Gastroesophageal sphincter (tissue), 4 donors: Measurements from ENCODE around the gene OARD1. TPM values are rescaled to one million over a fixed set of nuclear protein-coding genes. Genes with fewer than 3 reads are reported as not detected.

Source experiments
- ATAC-seq: fragments of 150-250 bp; one replicate; pipeline ENCODE4 v1.9.1; 2016; ENCODE audit warnings: mild to moderate bottlenecking, moderate library complexity
- H3K27ac ChIP-seq, 4 donors: fragments of 200-600 bp; sonication (generic) in 3 of 4; 1 replicate in 3 of 4; 2 replicates in 1 of 4; pipeline ENCODE4 v1.5.1; 2016 to 2019
- H3K27me3 ChIP-seq: fragments of 200-600 bp; sonication (generic); one replicate; pipeline ENCODE4 v1.5.1; 2019
- H3K36me3 ChIP-seq, 2 donors: fragments of 200-600 bp; sonication (generic); one replicate each; pipeline ENCODE4 v1.5.1; 2019; ENCODE audit warnings: control low read depth in 1 of 2
- H3K4me1 ChIP-seq, 3 donors: fragments of 200-600 bp; sonication (generic); 1 replicate in 2 of 3; 2 replicates in 1 of 3; pipeline ENCODE4 v1.5.1; 2016 to 2019; ENCODE audit warnings: control low read depth in 2 of 3
- H3K4me3 ChIP-seq, 2 donors: fragments of 200-600 bp; sonication (generic); one replicate each; pipeline ENCODE4 v1.5.1; 2019; ENCODE audit warnings: mild to moderate bottlenecking in 1 of 2, moderate library complexity in 1 of 2
- H3K9me3 ChIP-seq, 3 donors: fragments of 200-600 bp; sonication (generic); one replicate each; pipeline ENCODE4 v1.5.1; 2017 to 2019; ENCODE audit warnings: control low read depth in 2 of 3
- CTCF ChIP-seq, 4 experiments: fragments of 200-600 bp in 2 of 4; fragments of 450-650 bp in 2 of 4; sonication (generic) in 1 of 4; IDR thresholded peaks; one replicate each; pipeline ENCODE4 v1.5.1; 2017 to 2019; ENCODE audit warnings: antibody characterized with exemption in 4 of 4, mild to moderate bottlenecking in 2 of 4, moderate library complexity in 2 of 4
- EP300 ChIP-seq: sonication (generic); formaldehyde crosslinking; IDR thresholded peaks from one replicate; pipeline ENCODE4 v1.6.1; 2017; ENCODE audit warnings: antibody characterized with exemption, mild to moderate bottlenecking
- POLR2A ChIP-seq, 2 donors: fragments of 450-650 bp; IDR thresholded peaks; one replicate each; pipeline ENCODE4 v1.6.1; 2017; ENCODE audit warnings: antibody characterized with exemption in 2 of 2, mild to moderate bottlenecking in 2 of 2, moderate library complexity in 1 of 2
- POLR2AphosphoS5 ChIP-seq: sonication (generic); formaldehyde crosslinking; IDR thresholded peaks from one replicate; pipeline ENCODE4 v1.6.1; 2017; ENCODE audit warnings: antibody characterized with exemption
- WGBS, 2 donors: methylation state at CpG; one replicate each; pipeline ENCODE4 v1.1.5; 2018; ENCODE audit warnings: low coverage in 1 of 2; 5-methylcytosine and 5-hydroxymethylcytosine counted together
- total RNA-seq, 4 donors: library from RNA; depleted of rRNA; stranded (reverse); fragments of >200 nt; gene quantifications; one replicate each; pipeline ENCODE4 v1.1.0, GENCODE V29; 2016

OARD1 gene
- total RNA-seq, 4 donors from 2014 or later, result 9.2 to 23.8 (median 13.7) TPM

- 43 to 69% methylated on average over 5 of the region's 5 CpGs for WGBS, 2 donors
- H3K36me3 ChIP-seq, result no peaks in the 10 kb centered on the region
- TF ChIP-seq EP300 (no peak), CTCF (IDR thresholded peaks at IDR 0.05) (no peak)
- no peak for ATAC-seq
- no peak overlapping the region for H3K27ac ChIP-seq
- H3K4me3 ChIP-seq, result no peak overlapping the region
- H3K27me3 ChIP-seq, result no peaks in the 10 kb centered on the region
- peaks cover 0 to 39% (median 0%) of the 10 kb centered on the region in 3 donors for H3K4me1 ChIP-seq
- no peaks in the 10 kb centered on the region for H3K9me3 ChIP-seq
Observed at GRCh38 chr6:41051873-41052272, 20.3 kb downstream of the OARD1 start.

DNA sequence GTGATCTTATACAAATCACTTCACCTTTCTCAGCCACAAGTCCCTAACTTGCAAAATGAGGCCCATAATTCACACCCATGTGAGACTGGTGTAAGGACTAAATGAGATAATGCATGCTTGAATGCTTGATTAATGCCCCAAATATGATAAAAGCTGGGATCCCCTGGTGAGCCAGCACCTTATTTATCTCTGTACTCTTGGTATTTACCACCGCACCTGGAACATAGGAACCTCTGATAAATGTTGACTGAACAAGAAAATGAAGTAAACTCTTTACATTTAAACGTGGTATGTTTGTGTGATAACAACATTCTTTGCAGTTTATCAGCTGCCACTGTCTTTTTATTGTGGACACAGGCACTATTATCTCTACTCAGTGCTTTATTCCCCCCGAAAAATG, 21.6 kb downstream of the OARD1 start:
- Histone ChIP-seq H3K4me3 (no peak overlapping the region), H3K36me3 (no peaks in the 10 kb centered on the region), H3K27ac (no peak overlapping the region), H3K4me1 (peaks cover 0 to 25% (median 0%) of the 10 kb centered on the region in 3 donors), H3K9me3 (no peaks in the 10 kb centered on the region), H3K27me3 (no peaks in the 10 kb centered on the region)
- 55 to 85% methylated on average over 3 of the region's 3 CpGs for WGBS, 2 donors
- TF ChIP-seq CTCF (IDR thresholded peaks at IDR 0.05), result no peak
- no peak for TF ChIP-seq POLR2AphosphoS5
- TF ChIP-seq POLR2A (IDR thresholded peaks at IDR 0.05), result no peak
- TF ChIP-seq EP300, result no peak
- no peak for ATAC-seq

- no peak overlapping the region for H3K4me3 ChIP-seq
- H3K27me3 ChIP-seq, result no peaks in the 10 kb centered on the region
- H3K27ac ChIP-seq, result no peak overlapping the region
- no peak for TF ChIP-seq EP300
- no peak for TF ChIP-seq CTCF (IDR thresholded peaks at IDR 0.05)
- TF ChIP-seq POLR2A (IDR thresholded peaks at IDR 0.05), result no peak
- no peak for TF ChIP-seq POLR2AphosphoS5
- no peaks in the 10 kb centered on the region for H3K36me3 ChIP-seq
- ATAC-seq, result no peak
- H3K9me3 ChIP-seq, result no peaks in the 10 kb centered on the region
- H3K4me1 ChIP-seq, result peaks cover 0 to 19% (median 0%) of the 10 kb centered on the region in 3 donors
- WGBS, 2 donors, result 74 to 80% methylated on average over 5 to 7 of the region's 7 CpGs
Observed at GRCh38 chr6:41049955-41050354, 22.2 kb downstream of the OARD1 start.

- no peak for TF ChIP-seq CTCF (IDR thresholded peaks at IDR 0.05)
- Histone ChIP-seq H3K4me3 (no peak overlapping the region), H3K9me3 (no peaks in the 10 kb centered on the region), H3K36me3 (no peaks in the 10 kb centered on the region), H3K27ac (no peak overlapping the region), H3K4me1 (peaks cover 0 to 15% (median 0%) of the 10 kb centered on the region in 3 donors), H3K27me3 (no peaks in the 10 kb centered on the region)
- ATAC-seq, result no peak
- 56% methylated on average over 1 of the region's 1 CpG; no CpG with 5 or more reads in 1 of the 2 donors for WGBS, 2 donors
Observed at GRCh38 chr6:41049521-41049920, 22.6 kb downstream of the OARD1 start.

DNA sequence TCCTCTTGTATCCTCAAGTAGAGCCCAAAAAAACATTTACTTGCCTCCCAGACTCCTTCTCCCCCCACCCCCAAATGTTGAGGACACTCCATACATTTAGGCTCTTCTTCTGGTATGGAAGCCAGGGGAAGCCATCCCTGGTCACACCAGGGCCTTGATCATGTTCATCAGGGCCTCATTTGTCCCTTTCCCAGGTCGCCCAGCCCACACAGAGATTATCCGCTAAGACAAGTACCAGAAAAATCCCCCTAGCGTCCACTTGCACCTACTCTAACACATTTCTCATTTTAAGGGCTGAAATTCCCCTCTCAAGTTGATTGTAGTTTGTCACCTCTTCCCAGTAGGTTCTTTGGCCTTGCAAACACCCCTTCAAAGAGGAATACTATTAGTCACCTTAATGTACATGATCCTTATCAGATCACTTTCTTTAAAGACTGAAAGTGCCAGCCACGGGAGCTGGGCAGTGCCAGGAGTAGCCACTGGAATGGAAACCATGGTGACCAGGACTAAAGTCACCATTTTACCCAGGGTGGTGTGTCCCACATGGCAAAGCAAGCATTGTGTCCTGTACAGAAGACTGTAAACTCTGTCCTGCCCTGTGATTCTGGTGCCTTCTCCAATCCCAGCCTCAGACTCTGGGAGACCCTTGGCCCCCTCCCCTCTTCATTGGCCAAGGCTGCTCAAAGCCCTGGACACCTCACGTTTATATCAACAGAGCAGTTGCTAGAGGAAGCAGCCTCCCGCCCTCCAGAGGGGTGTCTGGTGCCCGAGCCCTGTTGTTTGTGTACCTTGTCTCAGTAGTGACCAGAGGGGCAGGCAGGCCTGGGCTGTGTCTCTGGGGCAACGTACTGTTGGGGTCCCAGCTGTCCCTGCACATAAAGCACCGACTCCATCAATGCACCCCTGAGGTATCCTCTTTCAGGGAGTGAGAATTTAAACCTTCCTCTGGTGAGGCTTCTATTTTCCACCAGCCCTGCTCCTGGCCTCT, 24.1 kb downstream of the OARD1 start:
- Histone ChIP-seq H3K4me3 (no peak overlapping the region), H3K27ac (no peak overlapping the region), H3K36me3 (peaks cover 0 to 7% of the 10 kb centered on the region in 2 donors), H3K4me1 (peaks cover 0 to 5% (median 0%) of the 10 kb centered on the region in 3 donors), H3K9me3 (no peaks in the 10 kb centered on the region), H3K27me3 (no peaks in the 10 kb centered on the region)
- WGBS, 2 donors, result 50 to 53% methylated on average over 2 to 4 of the region's 9 CpGs
- ATAC-seq, result no peak
- TF ChIP-seq CTCF (IDR thresholded peaks at IDR 0.05), result no peak
